Activated CD4-positive, CD25-positive, alpha-beta regulatory T cell (primary cell): ENCODE data around the gene SLC8A1.

Experiments used
- DNase-seq, 4 experiments: peaks; one replicate each; lab custom pipeline; 2025; lab: John Stamatoyannopoulos, UW

The SLC8A1 gene

GRCh38 chr2:40270372-40270771 lies 181.5 kb downstream of the SLC8A1 start:
- no peak for DNase-seq

GRCh38 chr2:40268566-40268965 lies 183.3 kb downstream of the SLC8A1 start:
- DNase-seq = no peak

GRCh38 chr2:40266201-40266600 lies 185.7 kb downstream of the SLC8A1 start:
- DNase-seq = no peak

DNA sequence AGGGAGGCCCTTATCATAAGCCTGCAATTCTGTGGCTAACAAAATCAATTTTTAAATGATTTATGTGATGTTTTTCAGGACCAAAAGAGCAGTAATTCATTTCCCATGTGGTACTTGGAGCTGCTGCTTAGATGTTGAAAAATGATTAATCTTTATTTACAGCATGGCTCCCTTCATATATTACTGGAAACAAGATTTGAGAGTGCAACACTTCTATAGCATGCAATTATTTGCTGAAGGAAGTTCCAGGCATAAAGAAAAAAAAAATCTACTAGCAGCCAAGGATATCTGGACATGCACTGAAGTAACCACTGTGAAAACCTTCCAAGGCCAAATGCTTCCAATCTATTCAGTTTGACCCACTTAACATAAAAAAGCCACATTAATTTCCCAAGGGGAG lies 186.3 kb downstream of the SLC8A1 start:
- DNase-seq = no peak

GRCh38 chr2:40261042-40261441 lies 190.8 kb downstream of the SLC8A1 start:
- no peak for DNase-seq

DNA sequence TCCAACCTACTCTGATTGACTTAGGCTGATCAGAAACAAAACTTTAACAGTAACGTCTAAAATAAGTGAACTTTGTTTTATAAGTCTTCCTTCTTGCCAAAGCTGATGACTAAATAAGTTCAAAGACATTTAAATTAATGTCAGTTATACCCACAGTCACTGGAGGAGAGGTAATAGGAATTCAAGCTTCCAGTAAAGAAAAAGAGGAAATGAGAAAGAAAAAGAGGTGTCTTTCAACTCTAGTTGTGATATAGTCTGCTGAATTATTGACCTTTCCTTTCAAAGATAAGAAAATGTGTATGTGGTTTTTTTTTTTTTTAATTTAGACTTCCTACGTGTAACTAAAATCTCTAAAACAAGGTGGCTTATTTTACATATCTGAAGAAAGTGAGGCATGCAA lies 191.5 kb downstream of the SLC8A1 start:
- no peak for DNase-seq

- DNase-seq = no peak
These were observed 192.0 kb downstream of the SLC8A1 start for GRCh38 chr2:40259900-40260299.

GRCh38 chr2:40258135-40258457 lies 193.8 kb downstream of the SLC8A1 start:
- DNase-seq = no peak

GRCh38 chr2:40257340-40258134 lies 194.4 kb downstream of the SLC8A1 start:
- DNase-seq = no peak

GRCh38 chr2:40256649-40257048 lies 195.2 kb downstream of the SLC8A1 start:
- DNase-seq = no peak

DNA sequence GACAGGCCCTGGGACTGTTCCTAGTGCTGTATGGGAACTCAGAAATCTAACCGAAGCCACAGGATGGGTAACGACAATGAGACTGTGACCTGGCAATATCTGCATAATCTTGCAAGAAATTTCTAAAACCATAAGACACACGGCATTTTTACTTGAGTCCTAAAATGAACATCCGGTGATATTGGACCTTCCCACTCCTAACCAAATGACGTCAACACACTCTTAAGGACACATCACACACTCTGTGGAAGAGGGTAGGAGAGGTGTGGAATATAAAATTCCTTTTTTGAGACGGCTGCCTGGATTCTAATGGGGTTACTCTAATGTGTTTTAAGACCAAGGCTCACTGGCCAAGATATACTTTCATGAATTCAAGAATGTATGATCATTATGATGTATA lies 195.9 kb downstream of the SLC8A1 start:
- DNase-seq = no peak

DNA sequence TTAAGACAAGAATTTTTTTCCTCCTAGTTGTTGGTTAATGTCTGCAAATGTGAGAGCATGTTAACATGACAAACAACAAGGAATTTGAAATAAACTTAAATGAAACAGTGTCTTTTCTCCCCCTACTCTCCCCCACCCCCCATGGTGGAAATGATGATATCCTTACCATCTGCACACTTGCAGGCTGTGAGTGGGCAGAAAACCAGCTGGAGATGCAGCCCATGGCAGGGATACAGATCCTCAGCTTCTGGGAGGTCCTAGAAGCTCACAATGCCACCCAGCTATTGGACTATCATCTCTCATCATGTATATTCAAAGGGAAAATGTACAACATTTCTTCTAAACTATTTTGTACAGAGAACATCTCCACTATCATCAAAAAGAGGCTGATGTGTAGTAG lies 196.8 kb downstream of the SLC8A1 start:
- no peak for DNase-seq

DNA sequence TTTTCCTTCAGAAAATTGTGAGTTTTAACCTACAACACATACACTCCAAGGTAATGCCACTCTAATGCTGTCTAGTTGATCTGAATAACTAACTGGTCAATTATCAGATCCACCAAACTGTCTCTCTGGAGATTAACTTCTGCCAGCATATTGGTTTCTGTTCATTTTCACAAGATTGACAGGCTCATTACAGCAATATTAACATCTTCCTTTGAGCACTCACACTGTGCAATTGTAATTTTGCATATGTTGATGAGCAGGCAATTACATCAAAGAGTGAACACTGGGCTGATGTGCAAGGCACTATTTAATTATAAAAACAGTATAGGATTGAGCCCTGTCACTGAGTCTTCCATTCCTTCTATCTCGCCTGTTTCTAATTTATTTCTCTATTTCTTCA lies 197.3 kb downstream of the SLC8A1 start:
- no peak for DNase-seq

DNA sequence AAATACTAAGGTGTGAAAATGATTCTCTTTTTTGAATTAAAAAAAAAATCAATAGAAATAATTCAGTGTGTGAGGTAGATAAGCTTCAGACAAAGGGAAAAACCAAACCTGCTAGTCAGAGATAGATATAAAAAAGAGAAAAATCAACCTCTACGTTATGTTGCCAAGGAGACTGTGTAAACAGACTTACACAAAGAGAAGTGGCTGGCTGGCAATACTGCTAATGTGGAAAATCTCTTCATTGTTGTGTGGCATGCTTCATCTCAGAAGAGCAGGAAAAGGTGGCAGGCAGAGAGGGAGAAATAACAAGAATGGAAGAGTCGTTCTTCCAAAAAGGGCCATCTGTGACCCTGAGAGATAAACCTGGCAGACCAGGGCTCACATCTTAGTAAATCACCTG lies 200.8 kb downstream of the SLC8A1 start:
- no peak for DNase-seq

GRCh38 chr2:40249577-40249976 lies 202.3 kb downstream of the SLC8A1 start:
- DNase-seq = no peak

DNA sequence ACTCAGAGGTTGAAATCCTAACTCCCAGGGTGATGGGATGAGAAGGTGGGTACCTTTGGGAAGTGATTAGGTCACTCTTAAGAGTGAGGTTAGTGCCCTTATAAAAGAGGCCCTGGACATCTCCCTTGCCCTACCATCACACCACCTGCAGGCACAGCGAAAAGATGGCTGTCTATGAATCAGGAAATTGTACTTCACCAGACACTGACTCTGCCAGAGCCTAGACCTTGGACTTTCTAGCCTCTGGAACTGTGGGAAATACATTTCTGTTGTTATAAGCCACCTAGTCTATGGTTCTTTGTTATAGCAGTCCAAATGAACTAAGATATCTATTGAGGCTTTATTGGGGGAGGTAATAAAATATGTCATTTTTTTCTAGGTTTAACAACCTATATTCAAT lies 203.6 kb downstream of the SLC8A1 start:
- no peak for DNase-seq

DNA sequence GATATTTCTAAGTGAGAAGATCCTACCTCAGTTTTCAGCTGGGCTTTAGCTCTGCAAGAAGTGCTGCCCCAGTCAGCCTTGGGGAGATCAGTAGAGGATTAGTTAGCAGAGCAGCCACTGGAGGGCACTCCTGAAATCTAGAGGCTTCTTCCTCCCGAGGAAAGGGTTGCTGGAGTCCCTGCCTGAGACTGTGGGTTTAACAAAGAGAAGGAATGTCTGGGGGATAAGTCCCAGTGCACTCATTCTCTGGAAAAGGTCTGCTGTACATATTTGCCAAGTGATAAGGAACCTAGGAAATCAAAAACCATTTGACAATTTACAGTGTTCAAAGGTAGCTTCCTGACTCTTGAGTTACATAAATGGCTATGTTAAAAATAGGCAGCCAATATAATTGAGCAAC lies 207.2 kb downstream of the SLC8A1 start:
- DNase-seq = no peak

GRCh38 chr2:40244251-40244650 lies 207.6 kb downstream of the SLC8A1 start:
- no peak for DNase-seq

- no peak for DNase-seq
These were observed 208.2 kb downstream of the SLC8A1 start for GRCh38 chr2:40243581-40244187.

DNA sequence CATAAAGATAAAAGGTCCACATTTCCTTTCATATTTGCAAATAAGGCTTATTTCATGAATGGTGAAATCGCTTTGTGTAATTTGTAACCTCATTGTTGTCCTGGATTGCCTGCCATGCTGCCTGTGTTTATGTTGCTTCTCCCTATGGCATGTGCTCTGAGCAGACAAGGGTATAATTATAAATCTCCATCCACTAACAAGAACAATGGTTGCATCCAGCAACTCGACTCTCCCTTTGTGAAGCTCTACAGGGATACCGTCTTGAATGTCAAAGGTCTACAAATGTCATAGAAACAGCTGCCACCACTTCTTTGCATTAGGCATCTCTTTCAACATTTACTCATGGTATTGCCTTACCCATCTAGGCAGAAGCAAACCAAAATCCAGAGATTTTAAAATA lies 209.6 kb downstream of the SLC8A1 start:
- DNase-seq = no peak

DNA sequence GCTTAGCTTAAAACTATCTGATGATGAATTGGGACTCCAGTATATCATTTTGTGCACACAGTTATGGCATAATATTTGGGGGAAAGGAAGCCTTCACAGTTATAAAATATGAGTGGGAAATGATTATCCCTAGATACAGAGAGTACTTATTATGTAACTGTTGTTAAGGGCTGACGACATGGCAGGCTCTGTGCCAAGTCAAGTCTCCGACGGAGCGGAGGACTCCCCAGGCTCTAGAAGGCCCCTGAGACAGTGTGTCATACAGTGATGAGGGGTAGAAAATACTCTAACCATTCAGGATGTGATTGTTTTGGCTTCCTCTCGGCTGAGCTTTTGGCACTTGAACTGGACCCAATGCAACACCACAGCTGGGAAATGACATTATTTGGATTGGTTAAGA lies 211.8 kb downstream of the SLC8A1 start:
- no peak for DNase-seq

DNA sequence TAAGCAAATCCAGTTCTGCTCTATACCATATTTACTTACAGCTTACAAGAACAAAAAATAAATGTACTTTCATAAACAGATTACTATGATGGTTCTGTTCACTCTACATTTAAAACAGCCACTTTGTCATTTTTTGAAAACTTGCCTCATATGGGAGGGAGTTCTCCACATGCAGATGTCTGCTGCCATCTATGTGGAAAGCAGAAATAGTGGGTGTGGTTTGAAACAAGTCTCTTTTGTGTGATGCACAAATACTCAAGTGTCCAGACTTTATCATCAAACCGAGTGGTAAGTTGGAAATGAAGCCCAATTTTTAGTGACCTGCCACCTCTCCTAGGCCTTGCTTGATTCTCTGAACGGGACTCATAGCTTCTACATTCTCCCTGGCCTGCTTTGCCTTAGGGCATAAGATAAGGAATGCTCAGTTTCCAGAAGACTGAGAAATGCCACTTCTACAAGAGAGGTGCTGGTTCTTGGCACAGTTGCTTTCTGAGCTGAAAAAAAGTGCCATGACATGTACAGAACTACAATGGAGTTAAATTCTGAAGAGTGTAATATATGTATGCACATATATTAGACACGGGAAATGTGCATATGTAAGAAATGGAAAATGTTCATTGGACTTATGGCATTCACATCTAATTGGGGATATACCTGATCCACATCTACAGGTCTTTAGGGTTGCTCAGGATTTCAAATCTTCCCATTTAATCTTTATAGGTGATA lies 221.0 kb downstream of the SLC8A1 start:
- DNase-seq = no peak

GRCh38 chr2:40230186-40230585 lies 221.7 kb downstream of the SLC8A1 start:
- no peak for DNase-seq
